ENCODE data around the gene MTERF4.

Gene MTERF4

GRCh38 chr2:241092677-241093076 is 9.4 kb downstream of the MTERF4 start:
- TF ChIP-seq MYC (IDR thresholded peaks at IDR 0.05; ENCODE audit: low read depth, low read length) = no peak
- no peak for TF ChIP-seq POLR2A (IDR thresholded peaks at IDR 0.05; ENCODE audit: extremely low read depth, insufficient read length)
- DNase-seq (ENCODE audit: low read depth) = no peak
- H3K4me3 ChIP-seq (ENCODE audit: low read depth, low read length) = no peak overlapping the region

GRCh38 chr2:241091734-241092445 is 10.2 kb downstream of the MTERF4 start:
- no peak for DNase-seq (ENCODE audit: low read depth)
- TF ChIP-seq CTCF (IDR thresholded peaks at IDR 0.05; ENCODE audit: low read depth, low read length) = no peak
- TF ChIP-seq MYC (IDR thresholded peaks at IDR 0.05; ENCODE audit: low read depth, low read length) = no peak
- no peak for TF ChIP-seq MAX (IDR thresholded peaks at IDR 0.05; ENCODE audit: low read depth, low read length)
- no peak for TF ChIP-seq POLR2A (IDR thresholded peaks at IDR 0.05; ENCODE audit: extremely low read depth, insufficient read length)
- no peak overlapping the region for H3K4me3 ChIP-seq (ENCODE audit: low read depth, low read length)

- TF ChIP-seq CTCF (IDR thresholded peaks at IDR 0.05; ENCODE audit: low read depth, low read length) (no peak), POLR2A (IDR thresholded peaks at IDR 0.05; ENCODE audit: extremely low read depth, insufficient read length) (no peak), MAX (IDR thresholded peaks at IDR 0.05; ENCODE audit: low read depth, low read length) (no peak), MYC (IDR thresholded peaks at IDR 0.05; ENCODE audit: low read depth, low read length) (no peak)
- H3K4me3 ChIP-seq (ENCODE audit: low read depth, low read length) = no peak overlapping the region
- no peak for DNase-seq (ENCODE audit: low read depth)
These were observed 10.9 kb downstream of the MTERF4 start for GRCh38 chr2:241091201-241091600.

GRCh38 chr2:241088791-241089732 is 13.0 kb downstream of the MTERF4 start:
- no peak for DNase-seq (ENCODE audit: low read depth)
- H3K4me3 ChIP-seq (ENCODE audit: low read depth, low read length) = no peak overlapping the region
- TF ChIP-seq MAX (IDR thresholded peaks at IDR 0.05; ENCODE audit: low read depth, low read length) (no peak), MYC (IDR thresholded peaks at IDR 0.05; ENCODE audit: low read depth, low read length) (no peak), CTCF (IDR thresholded peaks at IDR 0.05; ENCODE audit: low read depth, low read length) (no peak), POLR2A (IDR thresholded peaks at IDR 0.05; ENCODE audit: extremely low read depth, insufficient read length) (no peak)

- no peak overlapping the region for H3K4me3 ChIP-seq (ENCODE audit: low read depth, low read length)
- DNase-seq (ENCODE audit: low read depth) = no peak
- TF ChIP-seq MYC (IDR thresholded peaks at IDR 0.05; ENCODE audit: low read depth, low read length) = no peak
These were observed 13.7 kb downstream of the MTERF4 start for GRCh38 chr2:241088376-241088775.

- no peak overlapping the region for H3K4me3 ChIP-seq (ENCODE audit: low read depth, low read length)
- TF ChIP-seq POLR2A (IDR thresholded peaks at IDR 0.05; ENCODE audit: extremely low read depth, insufficient read length) (no peak), CTCF (IDR thresholded peaks at IDR 0.05; ENCODE audit: low read depth, low read length) (no peak), MYC (IDR thresholded peaks at IDR 0.05; ENCODE audit: low read depth, low read length) (no peak), MAX (IDR thresholded peaks at IDR 0.05; ENCODE audit: low read depth, low read length) (no peak)
- DNase-seq (ENCODE audit: low read depth) = no peak
These were observed 14.4 kb downstream of the MTERF4 start for GRCh38 chr2:241087420-241088268.
